Caco-2 (cell line): Measurements from ENCODE around the gene ITPRIP. TPM values are rescaled to one million over a fixed set of nuclear protein-coding genes. Genes with fewer than 3 reads are reported as not detected.

Source experiments
- BruUV-seq: library from RNA; stranded (reverse); fragments of 400-500 nt; replicated peaks from 2 replicates; lab custom pipeline; 2021; lab: Mats Ljungman, UMichigan
- CTCF ChIA-PET: fragments of 300-600 bp; sonication (Branson Sonifier 250); formaldehyde crosslinking; loops from one replicate; lab custom pipeline; 2022; ENCODE audit warnings: antibody characterized with exemption; lab: Charles Lee
- POLR2A ChIA-PET: fragments of 300-600 bp; sonication (Branson Sonifier 250); formaldehyde crosslinking; loops from one replicate; lab custom pipeline; 2022; ENCODE audit warnings: antibody characterized with exemption; lab: Charles Lee
- DNase-seq, 2 experiments: peaks; one replicate each; pipeline versions ENCODE4 v3.0.0 to v3.0.0-alpha.2; 2020 to 2022
- H3K27me3 ChIP-seq: replicated peaks from 2 replicates; pipeline ENCODE4 v1.6.0; 2011; ENCODE audit warnings: low read length; ENCODE audit not compliant: control insufficient read depth, insufficient read depth
- H3K36me3 ChIP-seq: 2 replicates; pipeline ENCODE4 v1.5.1; 2011; ENCODE audit warnings: low read length; ENCODE audit not compliant: control insufficient read depth, insufficient read depth
- H3K4me1 ChIP-seq: fragments of 250-450 bp; sonication (Bioruptor Pico); 2 replicates; pipeline ENCODE4 v1.5.1; 2020; ENCODE audit warnings: mild to moderate bottlenecking
- H3K4me3 ChIP-seq: 2 replicates; pipeline ENCODE4 v1.5.1; 2011; ENCODE audit warnings: low read depth, mild to moderate bottlenecking, control low read depth, low read length
- H3K9me3 ChIP-seq: fragments of 250-450 bp; sonication (Bioruptor Pico); 2 replicates; pipeline ENCODE4 v1.5.1; 2020; ENCODE audit warnings: mild to moderate bottlenecking, moderate library complexity
- H3K27ac Mint-ChIP-seq: one replicate; pipeline ENCODE4 v1.8.0; 2022; ENCODE audit warnings: mixed read lengths; ENCODE audit not compliant: unreplicated experiment
- H3K27me3 Mint-ChIP-seq: one replicate; pipeline ENCODE4 v1.8.0; 2022; ENCODE audit warnings: mixed read lengths; ENCODE audit not compliant: insufficient read depth, unreplicated experiment
- H3K36me3 Mint-ChIP-seq: one replicate; pipeline ENCODE4 v1.8.0; 2022; ENCODE audit warnings: mild to moderate bottlenecking, mixed read lengths; ENCODE audit not compliant: insufficient read depth, unreplicated experiment
- H3K4me1 Mint-ChIP-seq: one replicate; pipeline ENCODE4 v1.8.0; 2022; ENCODE audit warnings: low read depth, mixed read lengths; ENCODE audit not compliant: unreplicated experiment
- H3K4me3 Mint-ChIP-seq: one replicate; pipeline ENCODE4 v1.8.0; 2022; ENCODE audit warnings: mild to moderate bottlenecking, moderate library complexity, mixed read lengths; ENCODE audit not compliant: unreplicated experiment
- H3K9me3 Mint-ChIP-seq: one replicate; pipeline ENCODE4 v1.8.0; 2022; ENCODE audit warnings: mixed read lengths; ENCODE audit not compliant: unreplicated experiment
- CTCF ChIP-seq, 2 experiments: fragments of 200-600 bp in 1 of 2; IDR thresholded peaks; 1 replicate in 1 of 2; 2 replicates in 1 of 2; pipeline versions ENCODE4 v1.5.1 to v1.8.0; 2011 to 2022; ENCODE audit warnings: antibody characterized with exemption in 1 of 2, control low read depth in 1 of 2, inconsistent platforms in 1 of 2, low read depth in 1 of 2, low read length in 1 of 2, mild to moderate bottlenecking in 1 of 2, moderate library complexity in 1 of 2; ENCODE audit not compliant: insufficient read depth in 1 of 2, severe bottlenecking in 1 of 2, unreplicated experiment in 1 of 2
- intact Hi-C: fragments of 100-400 bp; cut with micrococcal nuclease; formaldehyde crosslinking; loops from one replicate; pipeline ENCODE4 v1.10.0; 2022; ENCODE audit not compliant: unreplicated experiment
- total RNA-seq: library from RNA; stranded (reverse); gene quantifications from 2 replicates; pipeline ENCODE4 v1.2.3, GENCODE V29; 2022

ITPRIP gene
- total RNA-seq, 1 experiment from 2014 or later: 3.1 TPM

- POLR2A ChIA-PET: interaction anchor here (1.0 to 1.9 kb wide), 5 partner anchors 13 to 147 kb away, joined by 3 to 19 read pairs (median 5); partner anchors contain the start of genes GSTO1 and SFR1
- peaks cover 1% of the 10 kb centered on the region; the same call in 1 of the 2 replicates for H3K36me3 ChIP-seq
- Mint-ChIP-seq H3K27me3 (no peaks in the 10 kb centered on the region), H3K27ac (peak overlapping the region; percentile 60), H3K4me3 (peak overlapping the region; percentile 74), H3K9me3 (no peaks in the 10 kb centered on the region), H3K36me3 (peaks cover 57% of the 10 kb centered on the region), H3K4me1 (peaks cover 12% of the 10 kb centered on the region)
- TF ChIP-seq CTCF (IDR thresholded peaks at IDR 0.05; ENCODE audit: insufficient read depth in 1 of 2, low read depth in 1 of 2, low read length in 1 of 2, severe bottlenecking in 1 of 2, unreplicated experiment in 1 of 2): no peak
- BruUV-seq: TSS peak; percentile 72
- H3K27me3 ChIP-seq: no peaks in the 10 kb centered on the region
- no peaks in the 10 kb centered on the region for H3K9me3 ChIP-seq
- CTCF ChIA-PET: no interaction called here
- peaks cover 25% of the 10 kb centered on the region for H3K4me1 ChIP-seq
- DNase-seq: no peak
- intact Hi-C loops: no loop called here
- peak overlapping the region; percentile 86 for H3K4me3 ChIP-seq
Measured at GRCh38 chr10:104268405-104268712, 69.9 kb downstream of the ITPRIP start.

GRCh38 chr10:104267721-104268404, 70.4 kb downstream of the ITPRIP start:
- Histone ChIP-seq H3K27me3 (no peaks in the 10 kb centered on the region), H3K9me3 (no peaks in the 10 kb centered on the region), H3K4me3 (peak overlapping the region; percentile 86), H3K4me1 (peaks cover 30% of the 10 kb centered on the region), H3K36me3 (peaks cover 1% of the 10 kb centered on the region; the same call in 1 of the 2 replicates)
- Mint-ChIP-seq H3K4me1 (peaks cover 12% of the 10 kb centered on the region), H3K27me3 (no peaks in the 10 kb centered on the region), H3K4me3 (peak overlapping the region; percentile 74), H3K27ac (peak overlapping the region; percentile 60), H3K9me3 (no peaks in the 10 kb centered on the region), H3K36me3 (peaks cover 57% of the 10 kb centered on the region)
- TF ChIP-seq CTCF (IDR thresholded peaks at IDR 0.05; ENCODE audit: insufficient read depth in 1 of 2, low read depth in 1 of 2, low read length in 1 of 2, severe bottlenecking in 1 of 2, unreplicated experiment in 1 of 2): no peak
- ChIA-PET CTCF (interaction anchor here (0.6 kb wide), 1 partner anchor 147 kb away, joined by 7 read pairs; no protein-coding TSS in a partner anchor), POLR2A (interaction anchor here (0.9 kb wide), 1 partner anchor 13 kb away, joined by 4 read pairs; the partner anchor contains the start of gene GSTO1)
- DNase-seq: no peak
- intact Hi-C loops: no loop called here
- BruUV-seq: no TSS peak

GRCh38 chr10:104264783-104265182, 73.5 kb downstream of the ITPRIP start:
- Histone ChIP-seq H3K9me3 (no peaks in the 10 kb centered on the region), H3K27me3 (no peaks in the 10 kb centered on the region), H3K36me3 (peaks cover 5% of the 10 kb centered on the region; the same call in 1 of the 2 replicates), H3K4me1 (peaks cover 31% of the 10 kb centered on the region), H3K4me3 (no peak overlapping the region)
- Mint-ChIP-seq H3K4me1 (peaks cover 18% of the 10 kb centered on the region), H3K27ac (no peak overlapping the region), H3K4me3 (no peak overlapping the region), H3K27me3 (no peaks in the 10 kb centered on the region), H3K9me3 (no peaks in the 10 kb centered on the region), H3K36me3 (peaks cover 80% of the 10 kb centered on the region)
- ChIA-PET POLR2A (no interaction called here), CTCF (no interaction called here)
- TF ChIP-seq CTCF (IDR thresholded peaks at IDR 0.05; ENCODE audit: insufficient read depth in 1 of 2, low read depth in 1 of 2, low read length in 1 of 2, severe bottlenecking in 1 of 2, unreplicated experiment in 1 of 2): no peak
- BruUV-seq: no TSS peak
- intact Hi-C loops: no loop called here
- no peak for DNase-seq
